HG02870 (cell line): ENCODE results near the gene PKIG.
"Not testable (repeated sequence)": the region's sequence is repeated elsewhere in the genome, so short reads cannot be mapped to it uniquely, and the experiment has no call there.

ENCODE experiments used
- ATAC-seq: cut with Tn5 transposase; IDR thresholded peaks from one replicate; pipeline ENCODE4 v1.9.1; 2021; ENCODE audit warnings: mild to moderate bottlenecking, moderate library complexity; ENCODE audit not compliant: unreplicated experiment

The PKIG gene

DNA sequence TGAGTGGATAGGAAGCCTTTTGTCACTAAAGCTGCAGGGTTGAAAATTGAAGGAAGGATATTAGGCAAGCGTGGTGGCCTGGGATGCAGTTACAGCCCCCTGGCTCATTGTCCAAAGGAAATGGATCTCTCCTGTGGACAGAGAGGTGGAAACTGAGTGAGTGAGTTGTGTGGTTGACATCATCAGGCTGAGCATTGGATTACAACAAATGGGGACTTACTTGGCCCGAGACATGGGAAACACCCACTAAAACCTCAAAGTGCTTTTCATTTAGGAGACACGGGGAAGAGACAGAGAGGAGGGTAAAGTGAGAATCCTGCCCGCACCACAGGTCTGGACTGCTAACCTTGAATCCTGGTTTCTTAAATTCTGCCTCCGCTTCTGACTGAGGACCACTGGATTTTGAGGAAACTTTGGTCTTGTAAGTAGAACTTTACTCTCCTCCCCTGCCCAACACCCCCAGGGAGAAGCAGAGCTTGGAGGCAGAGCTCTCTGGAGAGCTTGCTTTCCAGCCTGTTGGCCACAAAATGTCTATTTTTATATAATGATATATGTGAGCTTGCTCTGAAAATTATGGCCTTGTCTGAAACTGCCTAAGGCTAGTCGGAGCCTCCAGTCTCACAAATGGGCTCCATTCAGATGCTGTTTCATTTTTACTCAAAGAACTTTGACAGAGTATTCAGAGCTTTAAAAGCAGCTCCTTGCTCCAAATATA, at the start of gene PKIG:
TSS of gene PKIG (plus strand) at position 269 of the 715 bp plus-strand sequence. CDS start 31,978 bp downstream, outside the sequence.
- no peak for ATAC-seq

DNA sequence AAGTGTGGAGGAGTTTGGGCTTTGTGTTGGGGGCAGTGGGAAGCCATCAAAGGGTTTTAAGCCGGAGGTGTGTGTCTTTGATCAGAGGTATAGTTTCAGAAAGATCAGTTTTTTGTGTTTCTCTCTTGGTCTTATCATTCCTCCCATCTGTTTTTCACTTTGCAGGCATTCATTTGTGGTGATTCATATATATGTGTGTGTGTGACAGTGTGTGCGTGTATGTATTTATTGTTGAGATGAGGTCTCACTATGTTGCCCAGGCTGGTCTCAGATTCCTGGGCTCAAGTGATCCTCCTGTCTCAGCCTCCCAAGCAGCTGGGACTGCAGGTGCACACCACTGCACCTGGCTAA, 49.4 kb upstream of the PKIG start:
- no peak for ATAC-seq

DNA sequence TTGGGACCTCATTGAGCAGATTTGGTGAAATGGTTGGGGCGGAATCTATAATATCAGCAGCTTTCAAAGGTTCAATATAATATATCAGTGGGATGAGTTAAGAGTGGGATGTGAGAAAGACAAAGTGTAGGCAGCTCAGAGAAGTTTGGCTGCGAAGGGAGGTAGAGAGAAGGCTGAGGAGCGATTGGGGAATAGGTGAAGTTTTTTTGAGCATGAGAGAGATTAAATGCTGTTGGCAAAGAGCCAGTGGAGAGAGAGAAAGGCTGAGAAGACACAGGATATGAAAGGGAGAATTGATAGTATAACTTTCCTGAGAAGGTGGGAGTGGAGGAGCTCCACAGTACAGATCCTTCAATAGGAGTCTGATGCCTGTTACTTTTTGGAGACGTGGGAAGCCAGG, 48.5 kb upstream of the PKIG start:
- ATAC-seq: no peak

DNA sequence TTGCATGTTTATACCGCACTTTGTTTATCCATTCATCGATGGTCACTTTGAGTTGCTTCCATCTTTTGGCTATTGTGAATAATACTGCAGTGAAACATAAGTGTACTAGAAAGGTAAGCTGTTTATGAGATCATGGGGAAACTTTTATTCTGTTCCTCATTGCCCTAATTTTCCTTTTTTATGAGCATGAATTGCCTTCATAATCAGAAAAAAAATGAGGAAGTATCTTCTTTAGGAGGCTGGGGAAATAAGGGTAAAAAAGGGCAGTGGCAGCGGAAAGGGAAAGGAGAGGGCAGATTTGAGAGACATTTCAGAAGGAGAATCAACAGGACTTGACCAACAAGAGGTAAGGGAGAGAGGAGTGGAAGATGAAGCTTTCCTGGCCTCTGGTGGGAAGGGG, 46.2 kb upstream of the PKIG start:
- no peak for ATAC-seq

DNA sequence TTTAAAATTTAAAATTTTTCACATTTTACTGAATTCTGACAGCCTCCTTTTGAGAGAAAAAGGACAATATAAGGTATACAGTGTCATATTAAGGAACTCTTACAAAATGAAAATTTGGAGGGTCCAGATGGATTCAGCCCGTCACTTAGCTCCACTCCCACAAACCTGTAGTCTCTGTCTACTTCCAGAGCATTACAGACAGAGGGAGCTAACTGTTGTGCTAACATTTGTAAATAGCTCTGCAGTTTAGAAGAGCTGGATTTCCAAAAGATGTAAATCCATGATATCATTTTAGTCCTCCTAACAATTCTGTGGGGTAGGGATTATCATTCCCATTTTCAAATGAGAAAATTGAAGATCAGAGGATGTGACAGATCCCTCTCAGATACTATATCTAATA, 44.4 kb upstream of the PKIG start:
- ATAC-seq: no peak

DNA sequence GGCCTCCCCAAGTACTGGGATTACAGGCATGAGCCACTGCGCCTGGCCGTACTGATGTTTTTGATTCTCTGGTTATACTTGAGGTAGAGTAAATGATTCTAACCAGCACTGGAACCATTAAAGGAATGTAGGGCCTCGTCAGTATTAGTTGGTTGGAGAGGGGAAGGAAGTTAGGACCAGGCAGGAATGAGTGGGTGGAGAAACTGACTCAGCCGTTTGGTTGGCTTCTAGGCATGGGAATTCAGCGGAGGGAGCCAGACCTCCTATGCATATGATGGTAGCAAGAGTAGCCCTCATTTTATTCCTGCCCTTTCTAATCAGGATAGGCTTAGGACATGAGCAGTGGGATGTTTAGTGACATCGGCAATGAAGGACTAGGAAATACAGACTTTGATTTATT, 41.5 kb upstream of the PKIG start:
- ATAC-seq: no peak

DNA sequence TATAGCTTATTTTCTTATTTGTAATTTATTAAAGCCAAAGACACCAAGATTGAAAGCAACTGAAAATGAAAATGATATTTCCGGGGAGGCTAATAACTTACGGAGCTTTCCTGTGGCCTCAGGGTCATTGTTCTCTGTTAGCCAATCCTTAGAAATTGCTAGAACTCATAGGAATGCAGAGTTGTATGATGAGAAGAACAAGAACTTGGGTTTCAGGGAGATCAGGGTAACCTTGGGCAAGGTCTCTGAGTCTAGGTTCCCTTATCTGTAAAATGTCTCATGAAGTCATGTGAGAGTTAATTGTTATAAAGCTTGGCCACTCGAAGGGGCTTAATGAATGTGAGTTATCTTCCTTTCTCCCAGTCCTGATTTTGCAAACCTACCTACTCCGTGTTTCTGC, 40.4 kb upstream of the PKIG start:
- no peak for ATAC-seq

DNA sequence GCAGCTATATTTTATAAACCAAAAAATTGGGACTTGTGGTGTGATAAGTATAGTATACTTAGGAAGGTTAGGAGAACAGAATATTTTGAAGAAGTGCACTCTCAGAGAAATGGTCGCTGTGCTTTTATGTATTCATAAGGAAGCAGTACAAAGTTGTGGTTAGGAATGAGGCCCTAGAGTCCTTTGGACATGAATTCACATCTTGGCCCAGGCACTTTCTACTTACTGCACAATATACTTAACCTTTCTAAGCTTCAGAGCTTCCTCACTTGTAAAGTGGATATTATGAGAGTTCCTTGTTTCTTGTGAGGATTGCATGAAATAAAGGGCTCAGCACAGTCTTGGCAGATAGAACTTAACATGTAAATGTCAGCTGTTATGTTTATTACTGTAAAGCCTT, 39.5 kb upstream of the PKIG start:
- ATAC-seq: no peak

DNA sequence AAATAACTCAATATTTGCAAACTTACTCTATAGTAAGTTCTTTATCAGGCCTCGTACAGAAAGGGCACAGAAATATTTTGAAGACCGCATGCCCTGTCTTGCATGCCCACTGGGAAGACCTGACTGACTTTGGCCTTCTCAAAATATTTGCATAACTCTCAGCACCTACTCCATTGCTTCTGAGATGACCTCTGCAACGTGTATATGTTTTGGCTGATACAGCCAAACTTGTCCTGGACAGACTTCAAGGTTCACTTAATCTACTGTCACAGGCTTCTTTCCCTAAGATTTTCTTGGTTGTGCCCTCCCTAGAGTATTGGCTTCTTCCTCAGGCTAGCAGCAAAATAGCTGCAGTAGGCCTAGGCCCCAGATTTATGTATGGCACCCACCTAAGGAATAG, 39.0 kb upstream of the PKIG start:
- no peak for ATAC-seq

DNA sequence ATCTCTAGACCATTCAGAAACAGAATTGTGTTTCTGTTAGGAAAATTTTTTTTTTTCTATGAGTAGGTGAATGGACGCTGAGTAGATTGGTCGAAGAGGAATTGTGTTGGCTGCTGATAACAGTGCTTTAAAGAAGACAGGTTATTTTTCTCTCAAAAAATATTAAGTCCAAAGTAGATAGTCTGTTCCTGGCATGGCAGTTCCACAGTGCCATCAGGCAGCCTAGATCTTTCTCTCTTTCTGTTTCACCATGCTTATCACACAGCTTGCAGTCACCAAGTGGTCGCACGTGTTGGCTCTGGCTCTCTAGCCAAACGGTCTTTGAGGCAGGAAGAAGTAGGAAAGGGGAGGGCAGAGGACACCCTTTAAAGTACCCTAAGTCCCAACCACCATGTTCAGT, 38.1 kb upstream of the PKIG start:
- ATAC-seq: no peak

DNA sequence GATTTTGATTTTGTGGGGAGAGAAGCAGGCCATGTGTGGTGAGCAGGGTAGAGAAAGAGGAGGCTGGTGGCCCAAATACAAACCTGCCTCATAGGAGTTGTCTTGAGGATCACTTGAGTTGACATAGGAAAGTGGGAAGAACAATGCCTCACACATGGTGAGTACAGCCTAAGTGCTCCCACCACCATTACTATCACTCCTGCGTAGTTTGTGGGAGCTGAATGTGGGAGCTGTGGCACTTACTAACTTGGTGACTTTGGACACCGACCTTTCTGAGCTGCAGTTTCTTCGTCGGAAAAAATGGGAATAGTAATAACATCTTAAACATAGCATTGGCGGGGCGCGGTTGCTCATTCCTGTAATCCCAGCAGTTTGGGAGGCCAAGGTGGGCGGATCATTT, 35.0 kb upstream of the PKIG start:
- no peak for ATAC-seq

DNA sequence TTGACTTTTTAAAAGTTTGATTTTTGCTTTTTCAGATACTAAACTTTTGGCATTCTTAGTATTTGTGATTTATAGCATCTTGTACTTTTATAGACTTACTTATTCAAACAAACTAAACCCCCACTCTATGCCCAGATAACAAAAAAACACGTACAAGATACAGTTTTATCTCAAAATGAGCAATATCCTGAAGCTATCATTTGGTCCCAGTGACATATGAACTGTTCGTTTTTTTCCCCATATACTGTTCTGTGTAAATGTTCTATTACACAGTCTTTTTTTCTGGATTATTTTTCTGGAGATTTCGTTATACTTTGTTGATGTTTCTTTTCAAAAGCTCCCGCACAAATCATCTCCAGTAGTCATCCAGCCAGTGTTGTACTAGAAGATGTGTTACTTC, 33.3 kb upstream of the PKIG start:
- no peak for ATAC-seq

DNA sequence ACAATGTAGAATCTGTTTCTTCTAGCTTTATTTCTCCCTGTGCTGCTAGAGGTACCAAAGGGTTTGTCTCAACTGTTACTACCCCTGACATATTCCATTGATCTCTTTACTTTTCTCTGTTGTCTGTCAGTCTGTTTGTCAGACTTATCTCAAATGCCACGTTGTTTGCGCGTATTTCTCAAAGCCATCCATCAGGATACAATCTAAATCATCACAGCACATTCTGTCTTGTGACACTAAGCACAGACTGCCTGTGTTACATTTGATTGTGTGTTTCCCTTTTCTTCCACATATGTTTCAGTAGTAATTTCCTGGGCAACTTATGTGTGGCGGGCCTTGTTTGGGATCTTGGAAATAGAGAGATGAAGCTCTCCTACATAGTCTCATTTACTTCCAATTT, 30.3 kb upstream of the PKIG start:
- no peak for ATAC-seq

DNA sequence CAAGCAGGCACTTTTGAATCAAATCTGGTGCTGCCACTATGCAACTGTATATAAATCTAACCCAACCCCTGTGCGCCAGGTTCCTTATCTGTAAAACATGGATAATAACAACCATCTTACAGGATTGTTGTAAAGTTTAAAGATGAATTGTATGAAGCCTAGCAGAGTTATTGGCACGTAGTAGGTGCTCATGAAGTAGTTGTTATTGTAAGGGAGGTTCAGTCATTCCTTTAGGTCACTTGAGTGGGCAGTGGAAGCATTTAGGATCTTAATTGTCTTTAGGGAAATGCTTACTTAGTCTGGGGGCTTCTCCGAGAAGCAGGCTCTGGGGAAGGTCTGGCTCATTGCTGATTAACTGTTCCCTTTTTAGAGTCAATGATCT, 29.8 kb upstream of the PKIG start:
- ATAC-seq: no peak

DNA sequence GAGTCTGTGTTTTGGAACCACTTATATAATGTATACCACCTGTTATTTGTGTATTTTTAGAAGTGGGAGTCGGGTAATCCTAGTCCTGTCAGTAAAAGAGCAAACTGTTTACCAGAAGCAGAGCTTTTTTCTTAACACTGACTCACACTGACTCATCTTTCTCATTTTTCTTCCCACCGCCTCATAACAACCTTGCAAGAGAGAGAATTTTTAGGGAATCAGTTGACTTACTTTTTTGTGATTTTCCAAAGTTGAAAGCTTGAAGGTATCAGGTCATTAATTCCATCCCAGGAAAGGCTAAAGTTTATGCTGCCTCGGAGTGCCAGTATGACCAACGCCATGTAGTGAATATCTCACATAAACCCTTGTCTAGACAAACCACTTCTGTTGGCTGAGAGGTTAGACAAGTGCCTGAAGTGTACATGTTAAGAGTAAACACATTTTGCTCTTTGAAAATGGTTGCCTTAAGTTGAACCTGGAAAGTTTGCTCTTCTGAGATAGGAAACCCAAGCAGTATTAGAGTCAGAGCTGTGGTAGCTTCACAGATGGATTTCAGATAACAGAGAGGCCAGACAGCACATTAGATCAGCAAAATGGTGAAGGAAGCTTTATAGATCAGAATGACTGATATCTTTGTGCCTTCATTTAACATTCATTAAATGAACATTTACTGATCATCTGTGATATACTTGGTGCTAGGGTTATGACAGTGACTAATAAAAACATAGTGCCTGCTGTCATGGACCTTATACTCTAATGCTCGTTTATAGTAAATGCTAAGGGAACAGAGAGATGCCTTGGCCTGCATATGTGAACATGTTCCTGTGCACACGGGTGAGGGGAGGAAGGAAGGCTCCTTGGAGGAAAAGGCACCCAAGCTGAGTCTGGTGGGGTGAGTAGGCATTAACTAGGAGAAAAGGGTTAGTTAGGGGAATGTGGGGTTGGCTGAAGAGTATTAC, 29.1 kb upstream of the PKIG start:
- no peak for ATAC-seq

DNA sequence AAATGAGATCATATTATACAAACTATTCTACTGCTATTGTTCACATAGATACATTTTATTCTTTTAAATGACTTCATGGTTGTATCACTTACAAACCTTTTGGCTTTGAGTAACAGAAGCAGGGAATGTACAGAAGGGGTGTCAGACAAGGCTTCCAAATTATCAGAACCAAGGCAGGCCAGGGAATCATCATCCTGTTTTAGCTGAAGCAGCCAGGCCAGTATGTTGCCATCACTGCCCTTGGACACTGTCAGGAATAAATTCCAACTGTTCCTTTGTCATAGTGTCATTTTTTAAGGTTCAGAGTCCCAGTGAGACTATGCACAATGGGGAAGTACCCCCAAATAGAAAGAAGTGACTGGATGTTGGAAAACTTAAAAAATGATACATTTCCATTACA, 23.1 kb upstream of the PKIG start:
- ATAC-seq: no peak

DNA sequence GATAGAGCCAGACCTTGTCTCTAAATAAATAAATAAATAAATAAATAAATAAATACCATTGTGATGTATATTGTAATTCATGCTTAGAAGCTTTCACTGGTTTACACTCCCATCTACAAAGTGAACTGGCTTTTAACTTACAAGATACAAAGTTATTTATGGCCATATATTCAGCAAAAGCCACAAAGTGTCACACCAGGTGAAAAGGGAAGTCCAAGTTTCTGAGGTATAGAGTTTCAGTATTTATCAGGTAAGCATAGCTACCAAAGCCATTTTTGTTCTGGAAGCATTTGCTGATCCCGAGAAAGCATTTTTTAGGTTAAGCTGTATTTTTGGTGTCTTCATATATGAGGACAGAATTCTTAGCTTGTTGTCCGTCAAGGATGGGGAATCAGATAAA, 22.1 kb upstream of the PKIG start:
- no peak for ATAC-seq

DNA sequence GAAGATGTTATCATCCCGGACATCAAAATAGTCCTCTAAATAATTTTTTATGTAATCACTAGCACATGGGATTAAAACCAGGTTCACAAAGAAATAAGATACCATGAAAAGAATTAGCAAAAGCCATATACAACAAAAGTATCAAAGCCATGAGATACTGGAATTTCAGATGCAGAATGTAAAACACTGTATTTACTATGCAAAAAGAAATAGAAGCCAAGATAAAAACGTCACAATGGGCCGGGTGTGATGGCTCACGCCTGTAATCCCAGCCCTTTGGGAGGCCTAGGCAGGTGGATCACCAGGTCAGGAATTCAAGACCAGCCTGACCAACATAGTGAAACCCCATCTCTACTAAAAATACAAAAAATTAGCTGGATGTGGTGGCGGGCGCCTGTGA, 21.6 kb upstream of the PKIG start:
- ATAC-seq: not testable (repeated sequence)

DNA sequence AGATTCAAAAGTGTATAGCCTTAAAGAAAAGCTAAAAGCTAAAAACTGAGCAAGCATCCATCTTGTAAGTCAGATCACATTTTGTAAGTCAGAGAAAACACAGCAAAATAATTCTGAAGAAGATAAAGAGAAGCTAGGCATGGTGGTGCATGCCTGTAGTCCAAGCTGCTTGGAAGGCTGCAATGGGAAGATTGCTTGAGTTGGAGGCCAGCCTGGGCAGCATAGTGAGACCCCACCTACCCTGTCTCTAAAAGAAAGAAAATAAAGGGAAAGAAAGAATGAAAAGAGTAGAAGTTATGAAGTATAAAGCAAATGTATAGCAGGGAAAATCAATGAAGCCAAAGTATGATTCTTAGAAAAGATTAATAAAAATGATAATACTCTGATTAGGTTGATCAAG, 20.5 kb upstream of the PKIG start:
- no peak for ATAC-seq

DNA sequence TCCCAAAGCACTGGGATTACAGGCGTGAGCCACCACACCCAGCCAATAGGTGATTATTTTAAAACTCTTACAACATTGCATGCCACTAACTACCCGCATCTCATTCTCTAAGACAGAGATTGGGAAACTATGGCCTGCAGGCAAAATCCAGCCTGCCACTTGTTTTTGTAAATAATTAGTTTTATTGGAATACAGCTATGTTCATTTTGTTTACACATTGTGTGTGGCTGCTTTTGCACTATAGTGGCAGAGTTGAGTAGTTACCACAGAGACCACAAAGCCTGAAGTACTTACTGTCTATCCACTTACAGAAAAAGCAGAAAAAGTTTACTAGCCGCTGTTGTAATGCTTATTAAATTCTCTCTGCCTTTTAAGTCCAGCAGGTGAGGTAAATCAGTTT, 16.4 kb upstream of the PKIG start:
- ATAC-seq: no peak

DNA sequence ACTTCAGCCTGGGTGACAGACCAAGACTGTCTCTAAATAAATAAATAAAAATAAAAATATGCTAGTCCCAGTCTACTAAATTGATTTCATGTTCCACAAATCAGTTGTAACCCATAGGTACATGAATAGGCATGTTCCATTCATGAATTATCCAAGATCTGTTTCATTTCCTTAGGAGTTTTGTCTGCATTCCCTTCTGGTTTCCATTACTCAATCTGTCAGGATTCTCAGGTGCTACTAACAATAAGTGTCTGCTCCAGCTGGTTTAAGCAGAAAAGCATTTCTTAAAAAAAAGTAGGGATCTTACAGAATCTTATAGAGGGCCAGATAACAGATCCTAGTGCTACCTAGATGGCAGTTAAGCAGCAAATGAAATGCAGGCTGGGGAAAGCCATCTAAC, 15.6 kb upstream of the PKIG start:
- no peak for ATAC-seq

DNA sequence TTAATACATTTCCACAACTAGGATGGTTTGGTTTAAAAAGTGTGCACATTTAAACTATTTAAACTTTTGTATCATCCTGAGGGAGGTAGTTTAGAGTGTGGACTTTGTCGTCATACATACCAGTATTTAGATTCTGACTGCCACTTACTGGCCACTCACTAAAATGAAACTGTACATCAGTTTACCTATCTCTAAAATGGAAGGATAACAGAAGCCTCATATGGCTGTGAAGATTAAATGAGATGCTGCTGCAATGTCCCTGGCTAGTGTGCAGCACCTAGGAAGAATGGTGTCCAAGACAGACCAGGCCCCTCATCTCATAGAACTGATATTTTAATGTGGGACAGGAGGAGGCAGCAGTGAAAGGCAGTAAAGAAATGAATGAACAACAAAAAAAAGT, 12.0 kb upstream of the PKIG start:
- ATAC-seq: no peak
